GM18508 (cell line): ENCODE results near the gene P2RX3.
A peak's percentile ranks its signal among the peaks of the same experiment; 100 is the strongest.

Experiments
- ATAC-seq: cut with Tn5 transposase; IDR thresholded peaks from one replicate; pipeline ENCODE4 v1.9.1; 2021; ENCODE audit warnings: moderate number of reproducible peaks; ENCODE audit not compliant: insufficient read depth, unreplicated experiment

Gene P2RX3

GRCh38 chr11:57309106-57310059 lies 28.8 kb upstream of the P2RX3 start:
- ATAC-seq = no peak

GRCh38 chr11:57310091-57310490 lies 28.1 kb upstream of the P2RX3 start:
- no peak for ATAC-seq

- no peak for ATAC-seq
Observed at GRCh38 chr11:57310630-57311086, 27.5 kb upstream of the P2RX3 start.

- peak; percentile 93 for ATAC-seq
Observed at GRCh38 chr11:57311109-57311936, 26.8 kb upstream of the P2RX3 start.

- ATAC-seq = no peak
Observed at GRCh38 chr11:57312511-57313021, 25.6 kb upstream of the P2RX3 start.

GRCh38 chr11:57313071-57313787 lies 24.9 kb upstream of the P2RX3 start:
- no peak for ATAC-seq

- ATAC-seq = no peak
Observed at GRCh38 chr11:57313788-57314135, 24.4 kb upstream of the P2RX3 start.

- no peak for ATAC-seq
Observed at GRCh38 chr11:57314221-57314973, 23.8 kb upstream of the P2RX3 start.

- ATAC-seq = no peak
Observed at GRCh38 chr11:57315491-57315890, 22.7 kb upstream of the P2RX3 start.

- ATAC-seq = no peak
Observed at GRCh38 chr11:57316017-57316416, 22.1 kb upstream of the P2RX3 start.

- no peak for ATAC-seq
Observed at GRCh38 chr11:57318178-57318577, 20.0 kb upstream of the P2RX3 start.

GRCh38 chr11:57320067-57320718 lies 18.0 kb upstream of the P2RX3 start:
- ATAC-seq = no peak

- no peak for ATAC-seq
Observed at GRCh38 chr11:57320719-57321387, 17.3 kb upstream of the P2RX3 start.

- ATAC-seq = no peak
Observed at GRCh38 chr11:57321388-57322255, 16.5 kb upstream of the P2RX3 start.

- ATAC-seq = no peak
Observed at GRCh38 chr11:57322256-57323166, 15.6 kb upstream of the P2RX3 start.

- no peak for ATAC-seq
Observed at GRCh38 chr11:57323167-57323854, 14.8 kb upstream of the P2RX3 start.
